Osteoblast (primary cell): ENCODE data around the gene KCNK15. TPM values are rescaled to one million over a fixed set of nuclear protein-coding genes. Genes with fewer than 3 reads are reported as not detected.

ENCODE experiments used
- DNase-seq: peaks from one replicate; pipeline ENCODE4 v3.0.0; 2011; ENCODE audit warnings: low spot score, mixed read lengths; ENCODE audit not compliant: insufficient read length; ENCODE audit errors: missing footprints
- H2AFZ ChIP-seq: 2 replicates; pipeline ENCODE4 v1.6.0; 2011; ENCODE audit warnings: mild to moderate bottlenecking, low read length
- H3K27ac ChIP-seq: 2 replicates; pipeline ENCODE4 v1.5.1; 2011; ENCODE audit warnings: mild to moderate bottlenecking, low read depth, low read length, moderate library complexity
- H3K27me3 ChIP-seq: 2 replicates; pipeline ENCODE4 v1.6.0; 2012; ENCODE audit warnings: mild to moderate bottlenecking, control low read depth, inconsistent platforms, low read length, moderate library complexity; ENCODE audit not compliant: insufficient read depth
- H3K36me3 ChIP-seq: 2 replicates; pipeline ENCODE4 v1.5.1; 2011; ENCODE audit warnings: mild to moderate bottlenecking, low read length, control low read depth, moderate library complexity; ENCODE audit not compliant: insufficient read depth
- H3K4me1 ChIP-seq: 2 replicates; pipeline ENCODE4 v1.5.1; 2011; ENCODE audit warnings: mild to moderate bottlenecking, low read length, control low read depth, moderate library complexity; ENCODE audit not compliant: insufficient read depth
- H3K4me2 ChIP-seq: 2 replicates; pipeline ENCODE4 v1.6.0; 2011; ENCODE audit warnings: mild to moderate bottlenecking, low read length; ENCODE audit not compliant: insufficient read depth
- H3K4me3 ChIP-seq: fragments of 200-600 bp; sonication (generic); 3 replicates; pipeline ENCODE4 v1.5.1; 2012; ENCODE audit warnings: mild to moderate bottlenecking, low read length, inconsistent platforms; ENCODE audit not compliant: insufficient read depth
- H3K79me2 ChIP-seq: 2 replicates; pipeline ENCODE4 v1.6.0; 2012; ENCODE audit warnings: mild to moderate bottlenecking, low read length, control low read depth, inconsistent platforms; ENCODE audit not compliant: insufficient read depth
- H3K9me3 ChIP-seq: 2 replicates; pipeline ENCODE4 v1.5.1; 2011; ENCODE audit warnings: low read depth, low read length, control low read depth
- H4K20me1 ChIP-seq: 2 replicates; pipeline ENCODE4 v1.6.0; 2012; ENCODE audit warnings: mild to moderate bottlenecking, low read length, control low read depth; ENCODE audit not compliant: insufficient read depth
- CTCF ChIP-seq: IDR thresholded peaks from 2 replicates; pipeline ENCODE4 v1.5.1; 2011; ENCODE audit warnings: mild to moderate bottlenecking, low read depth, low read length, moderate library complexity; ENCODE audit errors: extremely low read depth
- total RNA-seq: library from RNA; depleted of rRNA; stranded (reverse); fragments of >200 nt; gene quantifications from 2 replicates; pipeline ENCODE4 v1.2.3, GENCODE V29; 2012

KCNK15 gene
- total RNA-seq, 1 donor: 121 TPM

- no peaks in the 10 kb centered on the region for H3K4me1 ChIP-seq
- H3K9me3 ChIP-seq: no peaks in the 10 kb centered on the region
- no peak overlapping the region for H3K4me2 ChIP-seq
- no peak for TF ChIP-seq CTCF
- H3K79me2 ChIP-seq: no peaks in the 10 kb centered on the region
- no peak overlapping the region for H2AFZ ChIP-seq
- H3K27me3 ChIP-seq: peaks cover 28% of the 10 kb centered on the region
- no peaks in the 10 kb centered on the region for H4K20me1 ChIP-seq
- no peak for DNase-seq
- no peaks in the 10 kb centered on the region for H3K36me3 ChIP-seq
- H3K4me3 ChIP-seq: no peak overlapping the region
- no peak overlapping the region for H3K27ac ChIP-seq
These were observed 25.0 kb downstream of the KCNK15 start for GRCh38 chr20:44770484-44771171.

- Histone ChIP-seq H2AFZ (no peak overlapping the region), H4K20me1 (no peaks in the 10 kb centered on the region), H3K4me3 (no peak overlapping the region), H3K27me3 (peaks cover 28% of the 10 kb centered on the region), H3K9me3 (no peaks in the 10 kb centered on the region), H3K27ac (no peak overlapping the region), H3K36me3 (no peaks in the 10 kb centered on the region), H3K4me1 (no peaks in the 10 kb centered on the region), H3K79me2 (no peaks in the 10 kb centered on the region), H3K4me2 (no peak overlapping the region)
- DNase-seq: no peak
- no peak for TF ChIP-seq CTCF
These were observed 25.5 kb downstream of the KCNK15 start for GRCh38 chr20:44771172-44771535.

- no peak overlapping the region for H2AFZ ChIP-seq
- no peaks in the 10 kb centered on the region for H4K20me1 ChIP-seq
- H3K27ac ChIP-seq: no peak overlapping the region
- no peak overlapping the region for H3K4me3 ChIP-seq
- no peaks in the 10 kb centered on the region for H3K79me2 ChIP-seq
- no peak for DNase-seq
- no peak overlapping the region for H3K4me2 ChIP-seq
- no peaks in the 10 kb centered on the region for H3K4me1 ChIP-seq
- no peaks in the 10 kb centered on the region for H3K36me3 ChIP-seq
- TF ChIP-seq CTCF: no peak
- H3K9me3 ChIP-seq: no peaks in the 10 kb centered on the region
- H3K27me3 ChIP-seq: peaks cover 18% of the 10 kb centered on the region
These were observed 27.0 kb downstream of the KCNK15 start for GRCh38 chr20:44772636-44773035.

- Histone ChIP-seq H3K27ac (no peak overlapping the region), H3K27me3 (peaks cover 18% of the 10 kb centered on the region), H4K20me1 (no peaks in the 10 kb centered on the region), H3K79me2 (no peaks in the 10 kb centered on the region), H3K4me1 (no peaks in the 10 kb centered on the region), H2AFZ (no peak overlapping the region), H3K36me3 (no peaks in the 10 kb centered on the region), H3K4me2 (no peak overlapping the region), H3K4me3 (no peak overlapping the region), H3K9me3 (no peaks in the 10 kb centered on the region)
- DNase-seq: no peak
- TF ChIP-seq CTCF: no peak
These were observed 27.6 kb downstream of the KCNK15 start for GRCh38 chr20:44773070-44773829.
